OCI-LY1 (cell line): Measurements from ENCODE around the gene NPAS3.

ENCODE experiments used
- H2AFZ ChIP-seq: fragments of 200-600 bp; sonication (generic), shearing (Covaris generic); 2 replicates; pipeline ENCODE4 v1.6.0; 2014; ENCODE audit warnings: antibody characterized with exemption, mild to moderate bottlenecking, low read length
- H3F3A ChIP-seq: fragments of 200-600 bp; sonication (generic), shearing (Covaris generic); 2 replicates; pipeline ENCODE4 v1.6.0; 2014; ENCODE audit warnings: mild to moderate bottlenecking, antibody characterized with exemption, low read length, moderate library complexity; ENCODE audit not compliant: insufficient read depth
- H3K27ac ChIP-seq: fragments of 200-600 bp; sonication (generic); 2 replicates; pipeline ENCODE4 v1.5.1; 2014; ENCODE audit warnings: low read length, mixed run types, mild to moderate bottlenecking, low read depth; ENCODE audit not compliant: poor library complexity, severe bottlenecking
- H3K27me3 ChIP-seq: fragments of 200-600 bp; sonication (generic); 2 replicates; pipeline ENCODE4 v1.6.0; 2014; ENCODE audit warnings: antibody characterized with exemption, mild to moderate bottlenecking, low read length, moderate library complexity; ENCODE audit not compliant: insufficient read depth
- H3K36me3 ChIP-seq: fragments of 200-600 bp; sonication (generic); 2 replicates; pipeline ENCODE4 v1.6.1; 2014; ENCODE audit warnings: mild to moderate bottlenecking, antibody characterized with exemption, low read length, moderate library complexity, mixed read lengths; ENCODE audit not compliant: insufficient read depth
- H3K4me1 ChIP-seq: fragments of 200-600 bp; sonication (generic); 2 replicates; pipeline ENCODE4 v1.5.1; 2014; ENCODE audit warnings: mild to moderate bottlenecking, low read length, moderate library complexity; ENCODE audit not compliant: insufficient read depth, severe bottlenecking
- H3K4me2 ChIP-seq: fragments of 200-600 bp; sonication (generic), shearing (Covaris generic); 2 replicates; pipeline ENCODE4 v1.6.1; 2014; ENCODE audit warnings: low read length
- H3K4me3 ChIP-seq: fragments of 200-600 bp; sonication (generic); 2 replicates; pipeline ENCODE4 v1.5.1; 2014; ENCODE audit warnings: low read length, low read depth, mild to moderate bottlenecking, mixed read lengths; ENCODE audit not compliant: poor library complexity, severe bottlenecking
- H3K79me2 ChIP-seq: fragments of 200-600 bp; shearing (Covaris generic); 2 replicates; pipeline ENCODE4 v1.6.1; 2016; ENCODE audit warnings: mixed run types, low read length, mixed read lengths; ENCODE audit not compliant: insufficient read depth
- H3K9ac ChIP-seq: fragments of 200-600 bp; sonication (generic), shearing (Covaris generic); 2 replicates; pipeline ENCODE4 v1.6.1; 2014; ENCODE audit warnings: mild to moderate bottlenecking, low read length, mixed read lengths
- H3K9me2 ChIP-seq: fragments of 200-600 bp; sonication (generic), shearing (Covaris generic); 2 replicates; pipeline ENCODE4 v1.6.1; 2014; ENCODE audit warnings: low read depth, mild to moderate bottlenecking, low read length, mixed read lengths
- H3K9me3 ChIP-seq: fragments of 200-600 bp; shearing (Covaris generic); 2 replicates; pipeline ENCODE4 v1.6.1; 2014; ENCODE audit warnings: low read length, mixed read lengths
- H4K20me1 ChIP-seq: fragments of 200-600 bp; sonication (generic), shearing (Covaris generic); 2 replicates; pipeline ENCODE4 v1.6.0; 2016; ENCODE audit warnings: mild to moderate bottlenecking, low read length; ENCODE audit not compliant: insufficient read depth
- CTCF ChIP-seq: fragments of 200-600 bp; sonication (generic), shearing (Covaris generic); IDR thresholded peaks from 2 replicates; pipeline ENCODE4 v1.5.1; 2017; ENCODE audit warnings: mild to moderate bottlenecking, antibody characterized with exemption, low read length, moderate library complexity, mixed read lengths
- EZH2 ChIP-seq: fragments of 200-600 bp; sonication (generic), shearing (Covaris generic); IDR thresholded peaks from 2 replicates; pipeline ENCODE4 v1.8.0; 2017; ENCODE audit warnings: borderline replicate concordance, mixed run types, mild to moderate bottlenecking, antibody characterized with exemption, low read length, moderate library complexity, mixed read lengths

Gene NPAS3

GRCh38 chr14:33689680-33690079, 751.0 kb downstream of the NPAS3 start:
- no peaks in the 10 kb centered on the region for H4K20me1 ChIP-seq
- TF ChIP-seq CTCF (no peak), EZH2 (no peak)
- H3K9me2 ChIP-seq: no peaks in the 10 kb centered on the region
- H3K79me2 ChIP-seq: no peaks in the 10 kb centered on the region
- no peak overlapping the region for H3K27ac ChIP-seq
- no peak overlapping the region for H3K4me2 ChIP-seq
- no peaks in the 10 kb centered on the region for H3K36me3 ChIP-seq
- H3K27me3 ChIP-seq: no peaks in the 10 kb centered on the region
- H3F3A ChIP-seq: no peaks in the 10 kb centered on the region
- H3K4me1 ChIP-seq: no peaks in the 10 kb centered on the region
- H3K4me3 ChIP-seq: no peak overlapping the region
- H3K9ac ChIP-seq: no peak overlapping the region
- no peak overlapping the region for H2AFZ ChIP-seq
- H3K9me3 ChIP-seq: no peaks in the 10 kb centered on the region

- no peak overlapping the region for H3K27ac ChIP-seq
- TF ChIP-seq EZH2: no peak
- no peak for TF ChIP-seq CTCF
Measured at GRCh38 chr14:33691907-33692306, 753.2 kb downstream of the NPAS3 start.

GRCh38 chr14:33692762-33693161, 754.1 kb downstream of the NPAS3 start:
- Histone ChIP-seq H3F3A (no peaks in the 10 kb centered on the region), H2AFZ (no peak overlapping the region), H3K79me2 (no peaks in the 10 kb centered on the region), H3K9ac (no peak overlapping the region), H3K4me1 (no peaks in the 10 kb centered on the region), H3K9me2 (no peaks in the 10 kb centered on the region), H3K27me3 (no peaks in the 10 kb centered on the region), H3K9me3 (no peaks in the 10 kb centered on the region), H3K27ac (no peak overlapping the region), H3K4me2 (no peak overlapping the region), H4K20me1 (no peaks in the 10 kb centered on the region), H3K4me3 (no peak overlapping the region), H3K36me3 (no peaks in the 10 kb centered on the region)
- TF ChIP-seq CTCF: no peak
- TF ChIP-seq EZH2: no peak

More at GRCh38 chr14:33691907-33692306, 753.2 kb downstream of the NPAS3 start:
- H4K20me1 ChIP-seq: no peaks in the 10 kb centered on the region
- H2AFZ ChIP-seq: no peak overlapping the region
- H3K4me2 ChIP-seq: no peak overlapping the region
- no peak overlapping the region for H3K4me3 ChIP-seq
- no peaks in the 10 kb centered on the region for H3K36me3 ChIP-seq
- H3K9me3 ChIP-seq: no peaks in the 10 kb centered on the region
- no peaks in the 10 kb centered on the region for H3K79me2 ChIP-seq
- no peaks in the 10 kb centered on the region for H3K27me3 ChIP-seq
- no peaks in the 10 kb centered on the region for H3K4me1 ChIP-seq
- H3K9ac ChIP-seq: no peak overlapping the region
- no peaks in the 10 kb centered on the region for H3F3A ChIP-seq
- no peaks in the 10 kb centered on the region for H3K9me2 ChIP-seq
